HepG2 (cell line): Measurements from ENCODE around the gene NUTF2. TPM values are rescaled to one million over a fixed set of nuclear protein-coding genes. Genes with fewer than 3 reads are reported as not detected.

ENCODE experiments used
- CCDC6 ChIP-seq: sonication (generic); formaldehyde crosslinking; IDR thresholded peaks from 2 replicates; pipeline ENCODE4 v1.8.1; 2022; ENCODE audit warnings: mild to moderate bottlenecking, missing genetic modification reagents, moderate library complexity
- HOXD1 ChIP-seq: sonication (generic); formaldehyde crosslinking; IDR thresholded peaks from 2 replicates; pipeline ENCODE4 v1.5.0; 2020; ENCODE audit warnings: missing genetic modification reagents
- JARID2 ChIP-seq: sonication (generic); formaldehyde crosslinking; IDR thresholded peaks from 2 replicates; pipeline ENCODE4 v1.8.1; 2023; ENCODE audit warnings: missing genetic modification reagents, inconsistent platforms; ENCODE audit not compliant: insufficient replicate concordance
- LCORL ChIP-seq, 2 experiments: fragments of 450-650 bp in 1 of 2; sonication (generic) in 1 of 2; formaldehyde crosslinking in 1 of 2; IDR thresholded peaks; 2 replicates each; pipeline versions ENCODE4 v1.5.0 to v1.6.1; 2017 to 2020; ENCODE audit warnings: antibody characterized with exemption in 1 of 2, missing genetic modification reagents in 1 of 2
- RBM22 ChIP-seq: fragments of 200-400 bp; formaldehyde crosslinking; optimal IDR thresholded peaks from 2 replicates; pipeline ENCODE3; 2017; ENCODE audit warnings: mild to moderate bottlenecking, low read length, moderate library complexity
- SSRP1 ChIP-seq: IDR thresholded peaks from 2 replicates; pipeline ENCODE4 v1.6.1; 2016; ENCODE audit warnings: control low read depth
- TBX3 ChIP-seq: fragments of 450-650 bp; IDR thresholded peaks from 2 replicates; pipeline ENCODE4 v1.6.1; 2017; ENCODE audit warnings: antibody characterized with exemption, mild to moderate bottlenecking, inconsistent platforms, borderline replicate concordance
- ZNF703 ChIP-seq: sonication (generic); formaldehyde crosslinking; IDR thresholded peaks from 2 replicates; pipeline ENCODE4 v1.5.1; 2020; ENCODE audit warnings: missing genetic modification reagents, mild to moderate bottlenecking, moderate library complexity, borderline replicate concordance
- polyA plus RNA-seq, 8 experiments: library from polyadenylated mRNA; depleted of rRNA in 3 of 8; stranded (reverse) in 7 of 8; unstranded in 1 of 8; fragments of >200 nt; fragmentation: Illumina TruSeq in 4 of 8; extraction: Trizol in 4 of 8; gene quantifications; 2 replicates each; pipeline versions ENCODE4 v1.2.1 to v1.2.3, GENCODE V29; 2011 to 2016; ENCODE audit warnings: low read depth in 4 of 8, missing spikeins in 1 of 8, mixed read lengths in 1 of 8; ENCODE audit not compliant: insufficient read depth in 1 of 8
- total RNA-seq, 5 experiments: library from RNA; depleted of rRNA; stranded (reverse); fragments of >200 nt; fragmentation: Illumina TruSeq; extraction: Trizol; gene quantifications; 2 replicates each; pipeline ENCODE4 v1.2.3, GENCODE V29; 2016; ENCODE audit warnings: low read depth in 1 of 5
- TF ChIP-seq, protein P1 (sequence below): sonication (generic); formaldehyde crosslinking; IDR thresholded peaks from 2 replicates; pipeline ENCODE4 v1.4.0; 2020; ENCODE audit warnings: missing genetic modification reagents
- TF ChIP-seq, protein P2 (sequence below), 2 experiments: sonication (generic) in 1 of 2; formaldehyde crosslinking in 1 of 2; IDR thresholded peaks; 2 replicates each; pipeline versions ENCODE4 v1.4.0 to v1.6.1; 2016 to 2020; ENCODE audit warnings: borderline replicate concordance in 1 of 2, low read depth in 1 of 2, mild to moderate bottlenecking in 1 of 2, missing genetic modification reagents in 1 of 2
- TF ChIP-seq, protein P3 (sequence below): sonication (generic); formaldehyde crosslinking; IDR thresholded peaks from 2 replicates; pipeline ENCODE4 v1.8.0; 2022; ENCODE audit warnings: mild to moderate bottlenecking, missing genetic modification reagents; ENCODE audit not compliant: insufficient replicate concordance
- TF ChIP-seq, protein P4 (sequence below): IDR thresholded peaks from 2 replicates; pipeline ENCODE4 v1.6.1; 2016

The NUTF2 gene
- total and polyA plus RNA-seq, 2 of the 13 experiments (the other 11 are each of a cell fraction or from before 2014, with no cell fraction given) = 168 to 214 TPM

DNA sequence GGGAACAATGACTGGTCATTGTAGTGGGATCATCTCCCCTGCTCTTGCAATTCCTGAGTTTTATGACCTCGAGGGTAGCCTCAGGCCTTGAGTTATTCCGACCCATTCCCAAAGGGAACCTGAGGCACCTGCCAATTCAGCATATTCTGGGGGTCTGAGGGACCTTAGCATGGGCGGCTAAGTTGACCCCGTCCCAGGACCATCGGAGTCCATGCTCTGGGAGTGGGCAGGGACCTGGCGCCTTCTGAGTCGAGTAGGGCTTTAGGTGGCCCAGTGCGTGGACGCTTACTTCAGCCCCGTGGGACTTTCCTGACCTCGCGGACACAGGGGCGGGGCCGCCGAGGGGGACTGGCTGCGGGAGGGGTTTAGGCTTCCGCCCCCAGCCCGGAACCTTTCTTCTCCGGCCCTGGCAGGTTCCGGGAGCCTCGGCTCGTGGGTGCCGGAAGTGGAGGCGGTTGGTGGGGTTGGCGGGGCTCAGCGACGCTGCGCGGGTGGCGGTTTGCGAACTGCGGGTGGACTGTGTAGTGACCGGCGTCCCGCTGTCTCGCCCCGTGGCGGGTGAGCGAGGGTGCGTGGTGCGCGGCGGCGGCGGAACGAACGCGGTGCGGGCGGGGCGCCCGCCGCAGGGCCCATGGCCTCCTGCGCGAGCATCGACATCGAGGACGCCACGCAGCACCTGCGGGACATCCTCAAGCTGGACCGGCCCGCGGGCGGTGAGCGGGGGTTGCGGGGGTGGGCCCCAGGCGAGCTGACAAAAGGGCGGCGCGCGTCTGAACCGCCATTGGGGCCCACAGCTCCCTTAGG lies 26.1 kb downstream of the NUTF2 start, which contains the start of gene EDC4 (continued):
- TF ChIP-seq, protein P1, sequence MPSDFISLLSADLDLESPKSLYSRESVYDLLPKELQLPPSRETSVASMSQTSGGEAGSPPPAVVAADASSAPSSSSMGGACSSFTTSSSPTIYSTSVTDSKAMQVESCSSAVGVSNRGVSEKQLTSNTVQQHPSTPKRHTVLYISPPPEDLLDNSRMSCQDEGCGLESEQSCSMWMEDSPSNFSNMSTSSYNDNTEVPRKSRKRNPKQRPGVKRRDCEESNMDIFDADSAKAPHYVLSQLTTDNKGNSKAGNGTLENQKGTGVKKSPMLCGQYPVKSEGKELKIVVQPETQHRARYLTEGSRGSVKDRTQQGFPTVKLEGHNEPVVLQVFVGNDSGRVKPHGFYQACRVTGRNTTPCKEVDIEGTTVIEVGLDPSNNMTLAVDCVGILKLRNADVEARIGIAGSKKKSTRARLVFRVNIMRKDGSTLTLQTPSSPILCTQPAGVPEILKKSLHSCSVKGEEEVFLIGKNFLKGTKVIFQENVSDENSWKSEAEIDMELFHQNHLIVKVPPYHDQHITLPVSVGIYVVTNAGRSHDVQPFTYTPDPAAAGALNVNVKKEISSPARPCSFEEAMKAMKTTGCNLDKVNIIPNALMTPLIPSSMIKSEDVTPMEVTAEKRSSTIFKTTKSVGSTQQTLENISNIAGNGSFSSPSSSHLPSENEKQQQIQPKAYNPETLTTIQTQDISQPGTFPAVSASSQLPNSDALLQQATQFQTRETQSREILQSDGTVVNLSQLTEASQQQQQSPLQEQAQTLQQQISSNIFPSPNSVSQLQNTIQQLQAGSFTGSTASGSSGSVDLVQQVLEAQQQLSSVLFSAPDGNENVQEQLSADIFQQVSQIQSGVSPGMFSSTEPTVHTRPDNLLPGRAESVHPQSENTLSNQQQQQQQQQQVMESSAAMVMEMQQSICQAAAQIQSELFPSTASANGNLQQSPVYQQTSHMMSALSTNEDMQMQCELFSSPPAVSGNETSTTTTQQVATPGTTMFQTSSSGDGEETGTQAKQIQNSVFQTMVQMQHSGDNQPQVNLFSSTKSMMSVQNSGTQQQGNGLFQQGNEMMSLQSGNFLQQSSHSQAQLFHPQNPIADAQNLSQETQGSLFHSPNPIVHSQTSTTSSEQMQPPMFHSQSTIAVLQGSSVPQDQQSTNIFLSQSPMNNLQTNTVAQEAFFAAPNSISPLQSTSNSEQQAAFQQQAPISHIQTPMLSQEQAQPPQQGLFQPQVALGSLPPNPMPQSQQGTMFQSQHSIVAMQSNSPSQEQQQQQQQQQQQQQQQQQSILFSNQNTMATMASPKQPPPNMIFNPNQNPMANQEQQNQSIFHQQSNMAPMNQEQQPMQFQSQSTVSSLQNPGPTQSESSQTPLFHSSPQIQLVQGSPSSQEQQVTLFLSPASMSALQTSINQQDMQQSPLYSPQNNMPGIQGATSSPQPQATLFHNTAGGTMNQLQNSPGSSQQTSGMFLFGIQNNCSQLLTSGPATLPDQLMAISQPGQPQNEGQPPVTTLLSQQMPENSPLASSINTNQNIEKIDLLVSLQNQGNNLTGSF (CRISPR knock-in tag) = peak; percentile 55; the same call in 1 of the 2 replicates
- TF ChIP-seq HOXD1 (CRISPR knock-in tag) (peak; percentile 82), SSRP1 (peak; percentile 94; the same call in 1 of the 2 replicates), JARID2 (CRISPR knock-in tag) (no peak), TBX3 (no peak), ZNF703 (CRISPR knock-in tag) (peak; percentile 76; the same call in 1 of the 2 replicates), RBM22 (peak; percentile 98), CCDC6 (no peak), LCORL (IDR thresholded peaks at IDR 0.05) (no peak), LCORL (CRISPR knock-in tag; IDR thresholded peaks at IDR 0.05) (peak; percentile 86)
- TF ChIP-seq, protein P2, sequence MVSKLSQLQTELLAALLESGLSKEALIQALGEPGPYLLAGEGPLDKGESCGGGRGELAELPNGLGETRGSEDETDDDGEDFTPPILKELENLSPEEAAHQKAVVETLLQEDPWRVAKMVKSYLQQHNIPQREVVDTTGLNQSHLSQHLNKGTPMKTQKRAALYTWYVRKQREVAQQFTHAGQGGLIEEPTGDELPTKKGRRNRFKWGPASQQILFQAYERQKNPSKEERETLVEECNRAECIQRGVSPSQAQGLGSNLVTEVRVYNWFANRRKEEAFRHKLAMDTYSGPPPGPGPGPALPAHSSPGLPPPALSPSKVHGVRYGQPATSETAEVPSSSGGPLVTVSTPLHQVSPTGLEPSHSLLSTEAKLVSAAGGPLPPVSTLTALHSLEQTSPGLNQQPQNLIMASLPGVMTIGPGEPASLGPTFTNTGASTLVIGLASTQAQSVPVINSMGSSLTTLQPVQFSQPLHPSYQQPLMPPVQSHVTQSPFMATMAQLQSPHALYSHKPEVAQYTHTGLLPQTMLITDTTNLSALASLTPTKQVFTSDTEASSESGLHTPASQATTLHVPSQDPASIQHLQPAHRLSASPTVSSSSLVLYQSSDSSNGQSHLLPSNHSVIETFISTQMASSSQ (IDR thresholded peaks at IDR 0.05; ENCODE audit: low read depth) = no peak
- TF ChIP-seq, protein P2 (CRISPR knock-in tag; IDR thresholded peaks at IDR 0.05; ENCODE audit: borderline replicate concordance) = peak; percentile 87
- TF ChIP-seq, protein P3, sequence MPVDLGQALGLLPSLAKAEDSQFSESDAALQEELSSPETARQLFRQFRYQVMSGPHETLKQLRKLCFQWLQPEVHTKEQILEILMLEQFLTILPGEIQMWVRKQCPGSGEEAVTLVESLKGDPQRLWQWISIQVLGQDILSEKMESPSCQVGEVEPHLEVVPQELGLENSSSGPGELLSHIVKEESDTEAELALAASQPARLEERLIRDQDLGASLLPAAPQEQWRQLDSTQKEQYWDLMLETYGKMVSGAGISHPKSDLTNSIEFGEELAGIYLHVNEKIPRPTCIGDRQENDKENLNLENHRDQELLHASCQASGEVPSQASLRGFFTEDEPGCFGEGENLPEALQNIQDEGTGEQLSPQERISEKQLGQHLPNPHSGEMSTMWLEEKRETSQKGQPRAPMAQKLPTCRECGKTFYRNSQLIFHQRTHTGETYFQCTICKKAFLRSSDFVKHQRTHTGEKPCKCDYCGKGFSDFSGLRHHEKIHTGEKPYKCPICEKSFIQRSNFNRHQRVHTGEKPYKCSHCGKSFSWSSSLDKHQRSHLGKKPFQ (CRISPR knock-in tag) = no peak
- TF ChIP-seq, protein P4, sequence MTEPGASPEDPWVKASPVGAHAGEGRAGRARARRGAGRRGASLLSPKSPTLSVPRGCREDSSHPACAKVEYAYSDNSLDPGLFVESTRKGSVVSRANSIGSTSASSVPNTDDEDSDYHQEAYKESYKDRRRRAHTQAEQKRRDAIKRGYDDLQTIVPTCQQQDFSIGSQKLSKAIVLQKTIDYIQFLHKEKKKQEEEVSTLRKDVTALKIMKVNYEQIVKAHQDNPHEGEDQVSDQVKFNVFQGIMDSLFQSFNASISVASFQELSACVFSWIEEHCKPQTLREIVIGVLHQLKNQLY (CRISPR knock-in tag) = 0 out of 2 replicates have a peak, but pooled peaks have one; percentile 30
